HG02938 (cell line): ENCODE measurements around the gene MIER1.

Source experiments
- ATAC-seq: cut with Tn5 transposase; IDR thresholded peaks from one replicate; pipeline ENCODE4 v1.9.1; 2021; ENCODE audit warnings: mild to moderate bottlenecking, moderate library complexity; ENCODE audit not compliant: unreplicated experiment

MIER1 gene

GRCh38 chr1:66996018-66996682 lies 71.4 kb downstream of the MIER1 start:
- ATAC-seq: peak; percentile 67

GRCh38 chr1:66998972-66999371 lies 74.2 kb downstream of the MIER1 start:
- ATAC-seq: no peak

GRCh38 chr1:66999640-67000400 lies 75.0 kb downstream of the MIER1 start:
- no peak for ATAC-seq

GRCh38 chr1:67001682-67002425 lies 77.1 kb downstream of the MIER1 start:
- no peak for ATAC-seq

GRCh38 chr1:67004176-67004575 lies 79.4 kb downstream of the MIER1 start:
- no peak for ATAC-seq

GRCh38 chr1:67005068-67005467 lies 80.3 kb downstream of the MIER1 start:
- no peak for ATAC-seq

- no peak for ATAC-seq
Observed at GRCh38 chr1:67009792-67010191, 85.0 kb downstream of the MIER1 start.

GRCh38 chr1:67013573-67013972 lies 88.8 kb downstream of the MIER1 start:
- ATAC-seq: peak; percentile 64

- no peak for ATAC-seq
Observed at GRCh38 chr1:67018574-67018973, 93.8 kb downstream of the MIER1 start.

- ATAC-seq: no peak
Observed at GRCh38 chr1:67019121-67019520, 94.3 kb downstream of the MIER1 start.

GRCh38 chr1:67019600-67020136 lies 94.9 kb downstream of the MIER1 start:
- ATAC-seq: no peak

GRCh38 chr1:67020304-67020703 lies 95.5 kb downstream of the MIER1 start:
- ATAC-seq: no peak

- no peak for ATAC-seq
Observed at GRCh38 chr1:67020765-67021164, 96.0 kb downstream of the MIER1 start.

- no peak for ATAC-seq
Observed at GRCh38 chr1:67029472-67029871, 104.7 kb downstream of the MIER1 start.

GRCh38 chr1:67031121-67031858 lies 106.5 kb downstream of the MIER1 start:
- ATAC-seq: no peak

- ATAC-seq: no peak
Observed at GRCh38 chr1:67031859-67032247, 107.1 kb downstream of the MIER1 start.
